HEK293 (cell line): Measurements from ENCODE around the gene PHAF1.

Source experiments
- CTCF ChIA-PET: fragments of 350-600 bp; formaldehyde crosslinking; extraction: SDS; loops from one replicate; lab custom pipeline; 2021; ENCODE audit warnings: antibody characterized with exemption; lab: Yijun Ruan, JAX
- POLR2A ChIA-PET: fragments of 300-600 bp; formaldehyde crosslinking; extraction: SDS; loops from one replicate; lab custom pipeline; 2020; ENCODE audit warnings: antibody characterized with exemption, inconsistent platforms; lab: Yijun Ruan, JAX
- H3K27ac ChIP-seq: fragments of 200-500 bp; sonication (Bioruptor generic); 2 replicates; pipeline ENCODE4 v1.5.1; 2014; ENCODE audit warnings: low read depth, low read length, control low read depth, inconsistent platforms; ENCODE audit errors: extremely low read depth
- H3K36me3 ChIP-seq, 2 experiments: fragments of 200-500 bp in 1 of 2; sonication (Bioruptor generic) in 1 of 2; 1 replicate in 1 of 2; 2 replicates in 1 of 2; pipeline ENCODE4 v1.5.1; 2014 to 2017; ENCODE audit warnings: inconsistent platforms in 2 of 2, low read length in 2 of 2; ENCODE audit not compliant: control insufficient read depth in 2 of 2, insufficient read depth in 1 of 2
- H3K4me1 ChIP-seq: fragments of 200-500 bp; sonication (Bioruptor generic); 2 replicates; pipeline ENCODE4 v1.5.1; 2014; ENCODE audit warnings: mild to moderate bottlenecking, low read length, inconsistent platforms; ENCODE audit not compliant: control insufficient read depth, insufficient read depth
- H3K4me3 ChIP-seq: 2 replicates; pipeline ENCODE4 v1.5.1; 2011; ENCODE audit warnings: low read depth, mild to moderate bottlenecking, control low read depth, low read length, moderate library complexity
- H3K9me3 ChIP-seq: fragments of 200-500 bp; sonication (Bioruptor generic); 2 replicates; pipeline ENCODE4 v1.5.1; 2014; ENCODE audit warnings: low read depth, low read length, inconsistent platforms; ENCODE audit not compliant: control insufficient read depth, insufficient read depth
- GLIS1 ChIP-seq: fragments of 450-650 bp; formaldehyde crosslinking; IDR thresholded peaks from 2 replicates; pipeline ENCODE4 v1.5.1; 2016; ENCODE audit warnings: missing biosample characterization, missing genetic modification characterization
- HOXC10 ChIP-seq: sonication (generic); formaldehyde crosslinking; IDR thresholded peaks from 2 replicates; pipeline ENCODE4 v1.8.1; 2023; ENCODE audit warnings: mild to moderate bottlenecking, missing genetic modification reagents
- KLF1 ChIP-seq: fragments of 450-650 bp; formaldehyde crosslinking; IDR thresholded peaks from 2 replicates; pipeline ENCODE4 v1.5.1; 2016; ENCODE audit warnings: missing biosample characterization, missing genetic modification characterization
- KLF8 ChIP-seq: fragments of 450-650 bp; formaldehyde crosslinking; IDR thresholded peaks from 2 replicates; pipeline ENCODE4 v1.5.1; 2016; ENCODE audit warnings: missing biosample characterization, missing genetic modification characterization
- KLF9 ChIP-seq: fragments of 450-650 bp; formaldehyde crosslinking; IDR thresholded peaks from 2 replicates; pipeline ENCODE4 v1.5.1; 2016; ENCODE audit warnings: missing biosample characterization, missing genetic modification characterization, low read depth
- PRDM1 ChIP-seq: fragments of 450-650 bp; formaldehyde crosslinking; IDR thresholded peaks from 2 replicates; pipeline ENCODE4; 2016; ENCODE audit warnings: missing biosample characterization, missing genetic modification characterization
- SCRT2 ChIP-seq: fragments of 450-650 bp; formaldehyde crosslinking; IDR thresholded peaks from 2 replicates; pipeline ENCODE4 v1.5.1; 2016; ENCODE audit warnings: missing biosample characterization, missing genetic modification characterization
- SP2 ChIP-seq: fragments of 450-650 bp; formaldehyde crosslinking; IDR thresholded peaks from 2 replicates; pipeline ENCODE4 v1.5.1; 2016; ENCODE audit warnings: missing biosample characterization, missing genetic modification characterization
- ZBTB20 ChIP-seq: fragments of 450-650 bp; formaldehyde crosslinking; IDR thresholded peaks from 2 replicates; pipeline ENCODE4 v1.5.1; 2016; ENCODE audit warnings: missing biosample characterization, missing genetic modification characterization
- ZFP3 ChIP-seq: fragments of 450-650 bp; formaldehyde crosslinking; IDR thresholded peaks from 2 replicates; pipeline ENCODE4 v1.5.1; 2016; ENCODE audit warnings: low read depth, missing biosample characterization, missing genetic modification characterization
- ZNF266 ChIP-seq: fragments of 450-650 bp; formaldehyde crosslinking; IDR thresholded peaks from 2 replicates; pipeline ENCODE4 v1.5.1; 2016; ENCODE audit warnings: missing biosample characterization, missing genetic modification characterization, low read depth
- ZNF311 ChIP-seq: fragments of 450-650 bp; formaldehyde crosslinking; IDR thresholded peaks from 2 replicates; pipeline ENCODE4 v1.5.1; 2017; ENCODE audit warnings: missing biosample characterization, missing genetic modification characterization, borderline replicate concordance
- ZNF48 ChIP-seq: fragments of 450-650 bp; formaldehyde crosslinking; IDR thresholded peaks from 2 replicates; pipeline ENCODE4 v1.5.1; 2016; ENCODE audit warnings: missing biosample characterization, missing genetic modification characterization
- ZNF514 ChIP-seq: fragments of 450-650 bp; formaldehyde crosslinking; IDR thresholded peaks from 2 replicates; pipeline ENCODE4 v1.5.1; 2016; ENCODE audit warnings: missing biosample characterization, missing genetic modification characterization
- ZNF560 ChIP-seq: fragments of 450-650 bp; formaldehyde crosslinking; IDR thresholded peaks from 2 replicates; pipeline ENCODE4 v1.5.1; 2017; ENCODE audit warnings: missing biosample characterization, missing genetic modification characterization, borderline replicate concordance
- ZNF747 ChIP-seq: fragments of 450-650 bp; formaldehyde crosslinking; IDR thresholded peaks from 2 replicates; pipeline ENCODE4 v1.5.1; 2016; ENCODE audit warnings: missing biosample characterization, missing genetic modification characterization
- ZNF830 ChIP-seq: fragments of 450-650 bp; IDR thresholded peaks from 2 replicates; pipeline ENCODE4 v1.5.0; 2018; ENCODE audit warnings: missing biosample characterization, missing genetic modification characterization, low read depth, mild to moderate bottlenecking, moderate library complexity
- ZXDB ChIP-seq: fragments of 450-650 bp; formaldehyde crosslinking; IDR thresholded peaks from 2 replicates; pipeline ENCODE4 v1.5.1; 2016; ENCODE audit warnings: missing biosample characterization, missing genetic modification characterization
- TF ChIP-seq, protein P1 (sequence below): fragments of 450-650 bp; formaldehyde crosslinking; IDR thresholded peaks from 2 replicates; pipeline ENCODE4 v1.5.1; 2017; ENCODE audit warnings: missing biosample characterization, missing genetic modification characterization

Gene PHAF1

DNA sequence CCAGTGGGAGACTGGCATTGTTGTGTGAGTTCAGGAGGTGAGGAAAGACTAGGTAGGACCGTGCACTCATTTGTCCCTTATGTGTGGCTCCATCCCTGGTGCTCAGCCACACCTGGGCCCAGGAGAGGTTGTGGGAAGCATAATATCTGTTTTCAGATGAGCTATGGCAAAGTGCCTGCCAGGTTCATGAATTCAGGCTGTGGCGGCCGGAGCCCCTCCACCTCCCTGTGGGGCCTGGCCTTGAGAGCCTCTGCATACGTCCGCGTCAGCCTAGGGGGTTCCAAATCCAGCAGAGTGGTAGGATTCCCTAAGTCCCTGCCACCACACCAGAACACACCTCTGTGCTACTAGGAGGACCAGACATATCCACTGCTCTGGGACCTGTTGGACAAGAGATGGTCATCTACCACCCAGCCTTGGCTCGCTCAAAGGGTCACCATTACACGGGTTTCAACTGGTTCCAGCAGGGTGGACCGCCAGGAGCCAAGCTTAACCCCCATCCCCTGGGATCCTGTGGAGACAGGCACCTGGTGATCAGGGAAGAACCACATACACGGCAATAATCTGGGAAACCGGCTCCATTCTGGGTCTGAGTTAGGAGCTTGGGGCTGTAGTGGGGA, 39.0 kb downstream of the PHAF1 start:
- 0 out of 2 replicates have a peak, but pooled peaks cover 3% of the 10 kb centered on the region for H3K4me1 ChIP-seq
- ChIA-PET POLR2A (interaction anchor here (0.6 kb wide), 1 partner anchor 265 kb away, joined by 5 read pairs; no protein-coding TSS in a partner anchor), CTCF (interaction anchor here (0.7 to 1.4 kb wide), 3 partner anchors 45 to 569 kb away, joined by 3 to 5 read pairs (median 3); partner anchors contain the start of gene CMTM2)
- no peaks in the 10 kb centered on the region for H3K9me3 ChIP-seq
- peaks cover 2 to 59% of the 10 kb centered on the region in 2 experiments; a peak in 2 of 3 replicates for H3K36me3 ChIP-seq
- H3K27ac ChIP-seq = no peak overlapping the region
- no peak overlapping the region for H3K4me3 ChIP-seq
- TF ChIP-seq ZFP3 (tag by site-specific recombination) (peak; percentile 64; the same call in 1 of the 2 replicates), ZXDB (tag by site-specific recombination) (no peak), SCRT2 (tag by site-specific recombination) (0 out of 2 replicates have a peak, but pooled peaks have one; percentile 21), ZNF514 (tag by site-specific recombination) (no peak)
- TF ChIP-seq, all 188 proteins: peak for 2

DNA sequence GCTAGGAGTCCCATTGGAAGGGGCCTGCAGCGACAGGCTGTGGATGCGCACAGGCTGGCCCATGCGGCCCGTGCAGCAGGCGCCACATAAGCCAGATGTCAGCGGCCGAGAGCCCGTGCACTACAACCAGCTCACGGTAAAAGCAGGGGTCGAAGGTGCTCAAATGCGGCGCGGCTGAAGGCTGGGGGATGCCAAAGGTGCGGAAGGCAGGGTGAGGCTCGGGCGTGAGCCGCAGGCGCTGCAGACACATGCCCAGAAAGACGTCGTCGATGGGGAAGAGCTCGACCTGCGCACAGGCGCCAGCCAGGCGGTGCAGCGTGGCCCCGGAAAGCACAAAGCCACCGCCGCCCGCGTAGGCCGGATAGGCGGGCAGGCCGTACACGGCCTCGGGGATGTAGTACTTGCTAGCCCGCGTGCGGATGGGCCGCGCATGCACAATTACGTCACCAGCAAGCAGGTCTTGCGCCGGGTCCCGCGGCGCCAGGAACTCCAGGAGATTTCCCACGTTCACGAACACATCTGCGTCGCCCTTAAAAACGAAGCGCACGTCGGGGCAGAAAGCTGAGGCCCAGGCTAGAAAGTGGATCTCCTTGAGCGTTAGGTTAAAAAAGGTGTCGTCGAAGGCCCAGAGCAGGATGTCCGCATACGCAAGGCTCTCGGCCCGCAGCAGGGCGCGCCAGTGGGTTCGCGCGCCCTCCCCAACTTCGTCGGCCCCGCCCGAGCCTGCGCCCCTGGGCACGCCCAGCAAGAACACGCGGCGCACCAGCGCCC, 39.7 kb downstream of the PHAF1 start:
- Histone ChIP-seq H3K4me3 (no peak overlapping the region), H3K9me3 (no peaks in the 10 kb centered on the region), H3K36me3 (peaks cover 0 to 52% of the 10 kb centered on the region in 2 experiments; a peak in 1 of 3 replicates), H3K4me1 (0 out of 2 replicates have a peak, but pooled peaks cover 3% of the 10 kb centered on the region), H3K27ac (no peak overlapping the region)
- ChIA-PET CTCF (interaction anchor here (0.7 to 1.4 kb wide), 3 partner anchors 46 to 570 kb away, joined by 3 to 5 read pairs (median 3); partner anchors contain the start of gene CMTM2), POLR2A (interaction anchor here (0.6 kb wide), 1 partner anchor 264 kb away, joined by 5 read pairs; no protein-coding TSS in a partner anchor)
- no peak for TF ChIP-seq HOXC10 (CRISPR knock-in tag)
- 0 out of 2 replicates have a peak, but pooled peaks have one; percentile 3 for TF ChIP-seq ZFP3 (tag by site-specific recombination)

DNA sequence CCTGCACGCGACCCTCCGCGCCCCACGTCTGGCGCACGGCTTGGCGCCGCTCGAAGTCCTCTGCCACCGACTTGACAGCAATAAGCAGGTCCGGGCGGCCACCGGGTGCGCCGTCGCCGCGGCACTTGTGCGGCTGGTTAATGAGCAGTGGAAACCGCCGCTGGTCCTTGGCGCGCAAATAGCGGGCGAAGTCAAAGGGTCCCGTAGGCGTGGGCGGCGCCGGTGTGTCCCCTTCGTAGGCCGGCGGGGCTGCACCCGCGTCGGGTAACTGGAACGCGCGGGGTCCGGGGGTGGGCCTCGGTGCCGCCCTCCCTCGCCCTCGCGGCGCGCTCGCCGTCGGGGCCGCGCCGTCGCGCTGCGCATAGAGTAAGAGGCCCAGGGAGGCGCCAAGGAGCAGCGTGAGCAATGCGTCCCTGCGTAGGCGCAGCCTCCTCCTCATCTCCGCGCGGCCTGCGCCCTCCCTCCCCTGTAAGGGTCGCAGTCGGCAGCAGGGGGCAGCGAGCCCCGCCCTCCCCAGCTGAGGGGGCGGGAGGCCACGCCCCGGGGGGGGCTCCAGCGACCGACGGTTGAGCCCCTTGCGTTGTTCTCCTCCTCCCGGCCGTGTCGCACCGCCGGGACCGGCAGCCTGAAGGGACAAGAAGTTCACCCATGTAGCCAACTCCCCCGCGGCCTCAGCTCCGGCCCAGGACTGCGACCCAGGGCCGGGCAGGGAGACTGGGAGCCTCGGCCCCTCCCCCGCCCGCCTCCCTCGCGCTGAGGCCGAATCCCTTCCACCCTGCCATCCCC, 40.5 kb downstream of the PHAF1 start:
- peaks cover 0 to 45% of the 10 kb centered on the region in 2 experiments; a peak in 1 of 3 replicates for H3K36me3 ChIP-seq
- POLR2A ChIA-PET = interaction anchor here (0.8 kb wide), 1 partner anchor 34 kb away, joined by 3 read pairs; no protein-coding TSS in a partner anchor
- no peak for TF ChIP-seq PRDM1 (tag by site-specific recombination)
- TF ChIP-seq ZNF747 (tag by site-specific recombination) = no peak
- TF ChIP-seq ZNF266 (tag by site-specific recombination) = no peak
- TF ChIP-seq, protein P1, sequence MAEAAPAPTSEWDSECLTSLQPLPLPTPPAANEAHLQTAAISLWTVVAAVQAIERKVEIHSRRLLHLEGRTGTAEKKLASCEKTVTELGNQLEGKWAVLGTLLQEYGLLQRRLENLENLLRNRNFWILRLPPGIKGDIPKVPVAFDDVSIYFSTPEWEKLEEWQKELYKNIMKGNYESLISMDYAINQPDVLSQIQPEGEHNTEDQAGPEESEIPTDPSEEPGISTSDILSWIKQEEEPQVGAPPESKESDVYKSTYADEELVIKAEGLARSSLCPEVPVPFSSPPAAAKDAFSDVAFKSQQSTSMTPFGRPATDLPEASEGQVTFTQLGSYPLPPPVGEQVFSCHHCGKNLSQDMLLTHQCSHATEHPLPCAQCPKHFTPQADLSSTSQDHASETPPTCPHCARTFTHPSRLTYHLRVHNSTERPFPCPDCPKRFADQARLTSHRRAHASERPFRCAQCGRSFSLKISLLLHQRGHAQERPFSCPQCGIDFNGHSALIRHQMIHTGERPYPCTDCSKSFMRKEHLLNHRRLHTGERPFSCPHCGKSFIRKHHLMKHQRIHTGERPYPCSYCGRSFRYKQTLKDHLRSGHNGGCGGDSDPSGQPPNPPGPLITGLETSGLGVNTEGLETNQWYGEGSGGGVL = 0 out of 2 replicates have a peak, but pooled peaks have one; percentile 34
- TF ChIP-seq SP2 (tag by site-specific recombination) = no peak; the same call in 1 of the 2 replicates
- TF ChIP-seq ZNF830 = no peak
- no peak for TF ChIP-seq ZNF48
- no peak for TF ChIP-seq ZNF311 (tag by site-specific recombination)
- peak; percentile 40 for TF ChIP-seq KLF1 (tag by site-specific recombination)
- peak; percentile 72 for TF ChIP-seq KLF9 (tag by site-specific recombination)
- no peak for TF ChIP-seq ZNF560 (tag by site-specific recombination)
- peak; percentile 45; the same call in 1 of the 2 replicates for TF ChIP-seq GLIS1 (tag by site-specific recombination)
- peak; percentile 42; the same call in 1 of the 2 replicates for TF ChIP-seq KLF8 (tag by site-specific recombination)
- TF ChIP-seq ZBTB20 = no peak
- TF ChIP-seq, all 188 proteins: peak for 5
- Histone ChIP-seq H3K27ac (no peak overlapping the region), H3K4me1 (0 out of 2 replicates have a peak, but pooled peaks cover 3% of the 10 kb centered on the region), H3K4me3 (peak overlapping the region; percentile 31), H3K9me3 (no peaks in the 10 kb centered on the region)
- CTCF ChIA-PET = interaction anchor here (0.7 to 1.4 kb wide), 2 partner anchors 46 to 164 kb away, joined by 3 read pairs; no protein-coding TSS in a partner anchor
